Mucosa of stomach (tissue), 1 donor: ENCODE data around the gene GABBR2.
"Not testable (repeated sequence)": the region's sequence is repeated elsewhere in the genome, so short reads cannot be mapped to it uniquely, and the experiment has no call there.

ENCODE experiments used
- H3K27me3 ChIP-seq: one replicate; pipeline ENCODE4 v1.7.0; 2013; ENCODE audit warnings: mild to moderate bottlenecking, low read length; ENCODE audit not compliant: control insufficient read depth, insufficient read depth
- H3K36me3 ChIP-seq: one replicate; pipeline ENCODE4 v1.7.0; 2013; ENCODE audit warnings: low read length; ENCODE audit not compliant: control insufficient read depth, insufficient read depth
- H3K4me1 ChIP-seq: one replicate; pipeline ENCODE4 v1.7.0; 2013; ENCODE audit warnings: mild to moderate bottlenecking, low read length; ENCODE audit not compliant: control insufficient read depth, insufficient read depth
- H3K4me3 ChIP-seq: one replicate; pipeline ENCODE4 v1.7.0; 2013; ENCODE audit warnings: low read length
- H3K9ac ChIP-seq: one replicate; pipeline ENCODE4 v1.7.0; 2013; ENCODE audit warnings: mild to moderate bottlenecking, low read length, moderate library complexity
- H3K9me3 ChIP-seq: one replicate; pipeline ENCODE4 v1.7.0; 2013; ENCODE audit warnings: mild to moderate bottlenecking, low read length, moderate library complexity; ENCODE audit not compliant: control insufficient read depth
- donor health status: Pancreatic carcinoma.

GABBR2 gene

GRCh38 chr9:98479967-98480847, 228.5 kb downstream of the GABBR2 start:
- Histone ChIP-seq H3K36me3 (no peaks in the 10 kb centered on the region), H3K4me1 (no peaks in the 10 kb centered on the region), H3K9me3 (no peaks in the 10 kb centered on the region), H3K4me3 (no peak overlapping the region), H3K27me3 (peaks cover 8% of the 10 kb centered on the region), H3K9ac (no peak overlapping the region)

- H3K27me3 ChIP-seq: peaks cover 6% of the 10 kb centered on the region
- H3K36me3 ChIP-seq: no peaks in the 10 kb centered on the region
- no peaks in the 10 kb centered on the region for H3K4me1 ChIP-seq
- H3K9me3 ChIP-seq: no peaks in the 10 kb centered on the region
- no peak overlapping the region for H3K9ac ChIP-seq
- H3K4me3 ChIP-seq: no peak overlapping the region
Observed at GRCh38 chr9:98479449-98479848, 229.3 kb downstream of the GABBR2 start.

- H3K4me3 ChIP-seq: no peak overlapping the region
Observed at GRCh38 chr9:98477884-98478283, 230.9 kb downstream of the GABBR2 start.

GRCh38 chr9:98472216-98472615, 236.5 kb downstream of the GABBR2 start:
- Histone ChIP-seq H3K36me3 (no peaks in the 10 kb centered on the region), H3K4me1 (no peaks in the 10 kb centered on the region), H3K4me3 (no peak overlapping the region), H3K9ac (no peak overlapping the region), H3K9me3 (no peaks in the 10 kb centered on the region), H3K27me3 (no peaks in the 10 kb centered on the region)

More at GRCh38 chr9:98477884-98478283, 230.9 kb downstream of the GABBR2 start:
- H3K4me1 ChIP-seq: no peaks in the 10 kb centered on the region
- no peaks in the 10 kb centered on the region for H3K36me3 ChIP-seq
- no peak overlapping the region for H3K9ac ChIP-seq
- no peaks in the 10 kb centered on the region for H3K27me3 ChIP-seq
- no peaks in the 10 kb centered on the region for H3K9me3 ChIP-seq

GRCh38 chr9:98471185-98471584, 237.6 kb downstream of the GABBR2 start:
- no peaks in the 10 kb centered on the region for H3K9me3 ChIP-seq
- H3K9ac ChIP-seq: no peak overlapping the region
- no peaks in the 10 kb centered on the region for H3K4me1 ChIP-seq
- no peaks in the 10 kb centered on the region for H3K27me3 ChIP-seq
- H3K36me3 ChIP-seq: no peaks in the 10 kb centered on the region
- no peak overlapping the region for H3K4me3 ChIP-seq

GRCh38 chr9:98468567-98469239, 240.0 kb downstream of the GABBR2 start:
- Histone ChIP-seq H3K36me3 (no peaks in the 10 kb centered on the region), H3K27me3 (no peaks in the 10 kb centered on the region), H3K4me3 (no peak overlapping the region), H3K9ac (no peak overlapping the region), H3K9me3 (no peaks in the 10 kb centered on the region), H3K4me1 (no peaks in the 10 kb centered on the region)

- H3K4me3 ChIP-seq: no peak overlapping the region
- H3K9ac ChIP-seq: no peak overlapping the region
- H3K9me3 ChIP-seq: no peaks in the 10 kb centered on the region
- H3K27me3 ChIP-seq: no peaks in the 10 kb centered on the region
- H3K4me1 ChIP-seq: no peaks in the 10 kb centered on the region
- H3K36me3 ChIP-seq: no peaks in the 10 kb centered on the region
Observed at GRCh38 chr9:98465799-98466198, 242.9 kb downstream of the GABBR2 start.

GRCh38 chr9:98464156-98464690, 244.5 kb downstream of the GABBR2 start:
- H3K4me3 ChIP-seq, H3K4me1 ChIP-seq, H3K27me3 ChIP-seq, H3K9ac ChIP-seq, H3K36me3 ChIP-seq, H3K9me3 ChIP-seq: not testable (repeated sequence)

GRCh38 chr9:98462310-98462709, 246.4 kb downstream of the GABBR2 start:
- no peaks in the 10 kb centered on the region for H3K9me3 ChIP-seq
- no peaks in the 10 kb centered on the region for H3K4me1 ChIP-seq
- no peaks in the 10 kb centered on the region for H3K27me3 ChIP-seq
- no peak overlapping the region for H3K4me3 ChIP-seq
- no peaks in the 10 kb centered on the region for H3K36me3 ChIP-seq
- H3K9ac ChIP-seq: no peak overlapping the region

- Histone ChIP-seq H3K36me3 (no peaks in the 10 kb centered on the region), H3K9me3 (no peaks in the 10 kb centered on the region), H3K27me3 (no peaks in the 10 kb centered on the region), H3K4me1 (no peaks in the 10 kb centered on the region), H3K9ac (no peak overlapping the region), H3K4me3 (no peak overlapping the region)
Observed at GRCh38 chr9:98460704-98461103, 248.0 kb downstream of the GABBR2 start.

GRCh38 chr9:98457726-98458370, 250.9 kb downstream of the GABBR2 start:
- Histone ChIP-seq H3K36me3 (no peaks in the 10 kb centered on the region), H3K4me1 (no peaks in the 10 kb centered on the region), H3K9ac (no peak overlapping the region), H3K27me3 (no peaks in the 10 kb centered on the region), H3K4me3 (no peak overlapping the region), H3K9me3 (no peaks in the 10 kb centered on the region)

- H3K4me3 ChIP-seq: no peak overlapping the region
- H3K4me1 ChIP-seq: no peaks in the 10 kb centered on the region
- no peak overlapping the region for H3K9ac ChIP-seq
- no peaks in the 10 kb centered on the region for H3K27me3 ChIP-seq
- H3K36me3 ChIP-seq: no peaks in the 10 kb centered on the region
- no peaks in the 10 kb centered on the region for H3K9me3 ChIP-seq
Observed at GRCh38 chr9:98456156-98456613, 252.6 kb downstream of the GABBR2 start.
